ENCODE data around the gene AFAP1.
"Not testable (repeated sequence)": the region's sequence is repeated elsewhere in the genome, so short reads cannot be mapped to it uniquely, and the experiment has no call there.

The AFAP1 gene

GRCh38 chr4:7918187-7918586, 21.5 kb downstream of the AFAP1 start:
- not testable (repeated sequence) for H3K27ac ChIP-seq (ENCODE audit: insufficient read depth, low read length, poor library complexity, severe bottlenecking); H3K4me3 ChIP-seq (ENCODE audit: insufficient read depth, low read depth, low read length, poor library complexity, severe bottlenecking); DNase-seq; H3K27me3 ChIP-seq (replicated peaks; ENCODE audit: control insufficient read depth, insufficient read depth, low read length, poor library complexity, severe bottlenecking); H3K9me3 ChIP-seq (ENCODE audit: control insufficient read depth, low read length); H3K36me3 ChIP-seq (ENCODE audit: control insufficient read depth, insufficient read depth, low read length); H3K4me1 ChIP-seq (ENCODE audit: control insufficient read depth, insufficient read depth, low read length, poor library complexity, severe bottlenecking)

DNA sequence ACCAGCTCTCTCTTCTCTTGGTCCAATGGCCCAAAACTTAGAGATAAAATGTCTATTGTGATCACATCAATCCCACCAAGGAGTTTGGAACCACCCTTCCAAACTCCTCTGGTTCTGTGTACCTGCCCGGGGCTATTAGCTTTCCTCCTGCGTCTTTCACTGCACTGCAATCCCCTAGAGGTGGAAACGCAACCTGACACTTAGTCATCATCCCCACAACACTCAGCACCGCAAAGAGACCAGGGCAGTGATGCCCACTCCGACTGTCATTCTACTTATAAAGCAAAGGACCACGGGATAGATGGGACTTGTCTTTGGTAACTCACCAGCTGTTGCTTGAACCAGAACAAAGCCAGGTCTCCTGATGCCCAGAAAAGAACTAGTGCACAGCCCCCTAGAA, 22.0 kb downstream of the AFAP1 start:
- no peak overlapping the region for H3K27ac ChIP-seq (ENCODE audit: insufficient read depth, low read length, poor library complexity, severe bottlenecking)
- no peak for DNase-seq
- no peaks in the 10 kb centered on the region for H3K36me3 ChIP-seq (ENCODE audit: control insufficient read depth, insufficient read depth, low read length)
- H3K9me3 ChIP-seq (ENCODE audit: control insufficient read depth, low read length): no peaks in the 10 kb centered on the region
- H3K27me3 ChIP-seq (replicated peaks; ENCODE audit: control insufficient read depth, insufficient read depth, low read length, poor library complexity, severe bottlenecking): no peaks in the 10 kb centered on the region
- no peak overlapping the region for H3K4me3 ChIP-seq (ENCODE audit: insufficient read depth, low read depth, low read length, poor library complexity, severe bottlenecking)
- H3K4me1 ChIP-seq (ENCODE audit: control insufficient read depth, insufficient read depth, low read length, poor library complexity, severe bottlenecking): peaks cover 2% of the 10 kb centered on the region

GRCh38 chr4:7915875-7916242, 23.8 kb downstream of the AFAP1 start:
- no peak overlapping the region for H3K4me3 ChIP-seq (ENCODE audit: insufficient read depth, low read depth, low read length, poor library complexity, severe bottlenecking)

DNA sequence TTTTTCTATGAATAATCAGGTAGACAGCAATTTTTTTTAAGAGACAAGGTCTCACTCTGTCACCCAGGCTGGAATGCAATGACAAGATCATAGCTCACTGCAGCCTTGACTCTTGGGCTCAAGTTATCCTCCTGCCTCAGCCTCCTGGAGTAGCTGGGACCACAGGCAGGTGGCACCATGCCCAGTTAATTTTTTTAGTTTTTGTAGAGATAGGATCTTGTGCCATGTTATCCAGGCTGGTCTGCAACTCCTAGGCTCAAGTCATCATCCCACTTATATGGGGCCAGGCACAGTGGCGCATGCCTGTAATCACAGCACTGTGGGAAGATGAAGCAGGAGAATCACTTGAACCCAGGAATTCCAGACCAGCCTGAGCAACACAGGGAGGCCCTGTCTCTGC, 26.8 kb downstream of the AFAP1 start:
- Histone ChIP-seq H3K27me3 (replicated peaks; ENCODE audit: control insufficient read depth, insufficient read depth, low read length, poor library complexity, severe bottlenecking) (no peaks in the 10 kb centered on the region), H3K4me1 (ENCODE audit: control insufficient read depth, insufficient read depth, low read length, poor library complexity, severe bottlenecking) (peaks cover 11% of the 10 kb centered on the region), H3K36me3 (ENCODE audit: control insufficient read depth, insufficient read depth, low read length) (no peaks in the 10 kb centered on the region), H3K27ac (ENCODE audit: insufficient read depth, low read length, poor library complexity, severe bottlenecking) (no peak overlapping the region), H3K4me3 (ENCODE audit: insufficient read depth, low read depth, low read length, poor library complexity, severe bottlenecking) (no peak overlapping the region), H3K9me3 (ENCODE audit: control insufficient read depth, low read length) (no peaks in the 10 kb centered on the region)
- no peak for DNase-seq

More at GRCh38 chr4:7915875-7916242, 23.8 kb downstream of the AFAP1 start:
- Histone ChIP-seq H3K27me3 (replicated peaks; ENCODE audit: control insufficient read depth, insufficient read depth, low read length, poor library complexity, severe bottlenecking) (no peaks in the 10 kb centered on the region), H3K27ac (ENCODE audit: insufficient read depth, low read length, poor library complexity, severe bottlenecking) (no peak overlapping the region), H3K9me3 (ENCODE audit: control insufficient read depth, low read length) (no peaks in the 10 kb centered on the region), H3K4me1 (ENCODE audit: control insufficient read depth, insufficient read depth, low read length, poor library complexity, severe bottlenecking) (peaks cover 4% of the 10 kb centered on the region), H3K36me3 (ENCODE audit: control insufficient read depth, insufficient read depth, low read length) (no peaks in the 10 kb centered on the region)
- no peak for DNase-seq

DNA sequence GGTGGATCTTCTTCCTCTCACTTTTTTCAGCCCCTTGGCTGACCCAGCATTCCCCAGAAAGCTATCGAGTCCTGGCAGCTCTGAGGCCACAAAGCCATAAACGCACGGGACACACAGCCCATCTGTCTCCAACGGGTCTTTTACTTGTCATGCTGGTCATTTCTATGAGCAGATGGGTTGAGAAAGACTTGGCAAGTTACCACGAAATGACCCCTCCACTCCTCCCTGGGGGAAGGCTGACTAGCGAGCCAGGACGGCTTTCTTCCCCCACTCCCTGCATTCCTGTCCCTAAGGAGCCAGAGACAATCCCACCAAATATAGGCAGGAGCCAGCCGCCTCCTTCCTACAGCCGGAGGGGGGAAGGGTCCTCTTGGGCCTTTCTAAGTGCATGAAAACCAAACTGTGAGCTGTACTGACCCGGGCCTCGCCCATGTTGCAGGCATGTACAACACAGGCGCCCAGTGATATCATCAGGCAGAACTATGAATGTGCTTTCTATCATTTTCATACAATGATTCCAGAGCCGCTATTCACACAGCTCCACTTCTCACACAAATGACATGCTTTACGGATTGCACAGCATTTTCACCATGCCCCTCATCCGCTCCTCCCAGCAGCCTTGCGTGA, 28.6 kb downstream of the AFAP1 start:
- no peak overlapping the region for H3K27ac ChIP-seq (ENCODE audit: insufficient read depth, low read length, poor library complexity, severe bottlenecking)

DNA sequence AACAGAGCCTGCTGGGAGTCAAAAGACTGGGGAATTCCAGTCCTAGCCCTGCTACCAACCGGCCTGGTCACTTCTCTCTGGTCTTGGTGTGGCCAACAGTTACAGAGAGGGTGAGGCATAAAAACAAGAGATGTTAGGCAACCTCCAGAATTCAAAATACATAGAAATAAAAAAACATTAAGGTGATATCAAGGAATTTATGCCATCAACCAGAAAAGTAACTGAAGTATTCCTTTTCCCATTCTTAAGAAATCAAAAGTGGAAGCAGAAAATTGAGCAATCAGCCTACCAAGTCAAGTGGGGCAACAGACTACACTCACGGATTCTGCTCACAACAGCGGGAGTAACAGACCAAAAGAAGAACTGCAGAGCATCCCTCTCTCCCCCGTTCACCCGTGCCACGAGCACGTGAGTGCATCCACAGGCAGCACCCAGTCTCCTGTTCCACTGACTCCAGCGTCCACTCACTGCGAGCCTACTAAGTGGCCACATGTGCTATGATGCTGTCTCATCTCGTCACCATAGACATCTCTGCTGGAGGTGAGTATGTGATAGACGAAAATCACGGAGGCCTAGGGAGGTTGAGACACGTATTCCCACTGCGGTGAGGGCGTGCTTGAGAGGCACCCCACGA, 29.3 kb downstream of the AFAP1 start:
- no peak for DNase-seq
- Histone ChIP-seq H3K27ac (ENCODE audit: insufficient read depth, low read length, poor library complexity, severe bottlenecking) (no peak overlapping the region), H3K4me1 (ENCODE audit: control insufficient read depth, insufficient read depth, low read length, poor library complexity, severe bottlenecking) (peaks cover 11% of the 10 kb centered on the region), H3K4me3 (ENCODE audit: insufficient read depth, low read depth, low read length, poor library complexity, severe bottlenecking) (no peak overlapping the region), H3K9me3 (ENCODE audit: control insufficient read depth, low read length) (no peaks in the 10 kb centered on the region), H3K27me3 (replicated peaks; ENCODE audit: control insufficient read depth, insufficient read depth, low read length, poor library complexity, severe bottlenecking) (no peaks in the 10 kb centered on the region), H3K36me3 (ENCODE audit: control insufficient read depth, insufficient read depth, low read length) (no peaks in the 10 kb centered on the region)

More for the DNA sequence above, 28.6 kb downstream of the AFAP1 start:
- H3K4me3 ChIP-seq (ENCODE audit: insufficient read depth, low read depth, low read length, poor library complexity, severe bottlenecking): no peak overlapping the region
- H3K27me3 ChIP-seq (replicated peaks; ENCODE audit: control insufficient read depth, insufficient read depth, low read length, poor library complexity, severe bottlenecking): no peaks in the 10 kb centered on the region
- no peaks in the 10 kb centered on the region for H3K36me3 ChIP-seq (ENCODE audit: control insufficient read depth, insufficient read depth, low read length)
- peaks cover 11% of the 10 kb centered on the region for H3K4me1 ChIP-seq (ENCODE audit: control insufficient read depth, insufficient read depth, low read length, poor library complexity, severe bottlenecking)
- no peaks in the 10 kb centered on the region for H3K9me3 ChIP-seq (ENCODE audit: control insufficient read depth, low read length)
- no peak for DNase-seq

- Histone ChIP-seq H3K9me3 (ENCODE audit: control insufficient read depth, low read length) (no peaks in the 10 kb centered on the region), H3K4me1 (ENCODE audit: control insufficient read depth, insufficient read depth, low read length, poor library complexity, severe bottlenecking) (peaks cover 9% of the 10 kb centered on the region), H3K36me3 (ENCODE audit: control insufficient read depth, insufficient read depth, low read length) (no peaks in the 10 kb centered on the region), H3K27ac (ENCODE audit: insufficient read depth, low read length, poor library complexity, severe bottlenecking) (no peak overlapping the region), H3K27me3 (replicated peaks; ENCODE audit: control insufficient read depth, insufficient read depth, low read length, poor library complexity, severe bottlenecking) (no peaks in the 10 kb centered on the region), H3K4me3 (ENCODE audit: insufficient read depth, low read depth, low read length, poor library complexity, severe bottlenecking) (no peak overlapping the region)
- no peak for DNase-seq
Measured at GRCh38 chr4:7909463-7910262, 30.0 kb downstream of the AFAP1 start.

DNA sequence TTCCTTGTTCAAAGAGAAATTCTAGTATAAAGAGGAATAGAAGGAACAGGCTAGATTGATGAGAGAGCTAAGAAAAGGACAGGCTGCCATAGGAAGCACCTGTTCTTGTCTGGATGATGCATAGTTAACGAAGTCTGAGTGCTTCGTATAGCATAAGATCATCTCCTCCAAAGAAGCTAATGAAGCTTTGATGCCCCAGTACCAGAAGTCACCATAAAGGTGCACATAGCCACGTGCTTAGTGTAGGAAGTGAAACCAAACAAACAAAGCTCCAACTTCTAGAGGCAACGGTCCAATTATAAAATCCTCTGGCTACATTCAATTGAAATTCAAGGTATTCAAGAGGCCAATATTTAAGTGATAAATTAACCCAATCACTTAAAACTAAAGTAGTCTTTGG, 31.0 kb downstream of the AFAP1 start:
- Histone ChIP-seq H3K9me3 (ENCODE audit: control insufficient read depth, low read length) (no peaks in the 10 kb centered on the region), H3K36me3 (ENCODE audit: control insufficient read depth, insufficient read depth, low read length) (no peaks in the 10 kb centered on the region), H3K4me3 (ENCODE audit: insufficient read depth, low read depth, low read length, poor library complexity, severe bottlenecking) (no peak overlapping the region), H3K4me1 (ENCODE audit: control insufficient read depth, insufficient read depth, low read length, poor library complexity, severe bottlenecking) (peaks cover 9% of the 10 kb centered on the region), H3K27ac (ENCODE audit: insufficient read depth, low read length, poor library complexity, severe bottlenecking) (no peak overlapping the region), H3K27me3 (replicated peaks; ENCODE audit: control insufficient read depth, insufficient read depth, low read length, poor library complexity, severe bottlenecking) (no peaks in the 10 kb centered on the region)
- no peak for DNase-seq

DNA sequence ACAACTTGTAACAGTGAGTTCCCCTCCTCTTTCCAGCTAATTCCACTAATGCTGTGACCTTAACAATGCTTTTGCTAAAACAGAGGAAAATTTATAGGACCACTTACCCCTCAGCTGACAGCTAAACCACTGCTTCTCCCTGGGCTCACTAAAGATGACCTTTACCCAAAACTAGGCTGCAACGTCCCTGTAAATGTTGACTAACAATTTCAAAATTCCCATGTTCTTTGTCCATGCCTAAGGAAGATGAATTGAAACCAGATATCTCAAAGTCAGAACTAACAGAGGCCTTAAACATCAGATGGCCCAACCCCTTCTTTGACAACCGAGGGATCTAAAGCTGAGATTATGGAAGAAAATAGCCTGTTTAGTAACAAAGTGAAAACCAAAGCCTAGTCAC, 32.5 kb downstream of the AFAP1 start:
- DNase-seq: no peak
- H3K4me1 ChIP-seq (ENCODE audit: control insufficient read depth, insufficient read depth, low read length, poor library complexity, severe bottlenecking): peaks cover 9% of the 10 kb centered on the region
- H3K27me3 ChIP-seq (replicated peaks; ENCODE audit: control insufficient read depth, insufficient read depth, low read length, poor library complexity, severe bottlenecking): no peaks in the 10 kb centered on the region
- H3K36me3 ChIP-seq (ENCODE audit: control insufficient read depth, insufficient read depth, low read length): no peaks in the 10 kb centered on the region
- no peak overlapping the region for H3K27ac ChIP-seq (ENCODE audit: insufficient read depth, low read length, poor library complexity, severe bottlenecking)
- H3K9me3 ChIP-seq (ENCODE audit: control insufficient read depth, low read length): no peaks in the 10 kb centered on the region
- H3K4me3 ChIP-seq (ENCODE audit: insufficient read depth, low read depth, low read length, poor library complexity, severe bottlenecking): no peak overlapping the region

GRCh38 chr4:7906171-7906701, 33.4 kb downstream of the AFAP1 start:
- no peak for DNase-seq
- H3K4me3 ChIP-seq (ENCODE audit: insufficient read depth, low read depth, low read length, poor library complexity, severe bottlenecking): no peak overlapping the region
- H3K36me3 ChIP-seq (ENCODE audit: control insufficient read depth, insufficient read depth, low read length): no peaks in the 10 kb centered on the region
- no peaks in the 10 kb centered on the region for H3K9me3 ChIP-seq (ENCODE audit: control insufficient read depth, low read length)
- H3K27me3 ChIP-seq (replicated peaks; ENCODE audit: control insufficient read depth, insufficient read depth, low read length, poor library complexity, severe bottlenecking): no peaks in the 10 kb centered on the region
- peaks cover 9% of the 10 kb centered on the region for H3K4me1 ChIP-seq (ENCODE audit: control insufficient read depth, insufficient read depth, low read length, poor library complexity, severe bottlenecking)
- no peak overlapping the region for H3K27ac ChIP-seq (ENCODE audit: insufficient read depth, low read length, poor library complexity, severe bottlenecking)
